Tibial nerve (tissue), 4 donors: ENCODE measurements around the gene KRTAP1-5.
"Not testable (repeated sequence)": the region's sequence is repeated elsewhere in the genome, so short reads cannot be mapped to it uniquely, and the experiment has no call there.

Source experiments
- EP300 ChIP-seq, 2 donors: sonication (generic); formaldehyde crosslinking; IDR thresholded peaks; one replicate each; pipeline ENCODE4 v1.6.1; 2017; ENCODE audit warnings: antibody characterized with exemption in 2 of 2, mild to moderate bottlenecking in 1 of 2
- POLR2A ChIP-seq, 2 donors: fragments of 450-650 bp; IDR thresholded peaks; one replicate each; pipeline ENCODE4 v1.6.1; 2017; ENCODE audit warnings: antibody characterized with exemption in 2 of 2, mild to moderate bottlenecking in 2 of 2, moderate library complexity in 2 of 2
- TF ChIP-seq, protein P1 (sequence below), 5 experiments: fragments of 200-600 bp in 3 of 5; fragments of 450-650 bp in 2 of 5; sonication (generic) in 3 of 5; IDR thresholded peaks; one replicate each; pipeline ENCODE4 v1.5.1; 2016 to 2019; ENCODE audit warnings: antibody characterized with exemption in 5 of 5, mild to moderate bottlenecking in 3 of 5, moderate library complexity in 2 of 5

DNA sequence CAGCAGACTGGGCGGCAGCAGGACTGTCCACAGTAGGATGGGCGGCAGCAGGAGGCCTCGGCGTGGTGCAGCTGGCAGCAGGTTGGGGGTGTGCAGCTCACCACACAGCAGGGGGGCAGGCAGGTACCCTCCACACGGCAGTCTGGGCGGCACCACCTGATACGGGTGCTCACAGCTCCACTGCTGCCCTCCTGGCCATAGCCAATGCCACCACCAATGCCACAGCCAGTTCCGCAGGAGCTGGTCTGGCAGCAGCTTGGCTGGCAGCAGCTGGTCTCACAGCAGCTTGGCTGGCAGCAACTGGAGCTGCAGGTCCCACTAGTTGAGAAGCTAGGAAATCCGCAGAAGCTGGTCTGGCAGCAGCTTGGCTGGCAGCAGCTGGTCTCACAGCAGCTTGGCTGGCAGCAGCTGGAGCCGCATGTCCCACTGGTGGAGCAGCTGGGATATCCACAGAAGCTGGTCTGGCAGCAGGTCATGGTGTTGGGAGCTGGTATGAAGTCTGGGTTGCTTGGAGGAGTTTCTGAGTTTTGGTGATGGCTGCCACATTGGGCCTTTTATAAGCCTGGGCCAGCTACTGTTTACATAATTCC is 7.4 kb upstream of the KRTAP1-5 start, which contains the start of gene KRTAP1-3:
- TF ChIP-seq, protein P1, sequence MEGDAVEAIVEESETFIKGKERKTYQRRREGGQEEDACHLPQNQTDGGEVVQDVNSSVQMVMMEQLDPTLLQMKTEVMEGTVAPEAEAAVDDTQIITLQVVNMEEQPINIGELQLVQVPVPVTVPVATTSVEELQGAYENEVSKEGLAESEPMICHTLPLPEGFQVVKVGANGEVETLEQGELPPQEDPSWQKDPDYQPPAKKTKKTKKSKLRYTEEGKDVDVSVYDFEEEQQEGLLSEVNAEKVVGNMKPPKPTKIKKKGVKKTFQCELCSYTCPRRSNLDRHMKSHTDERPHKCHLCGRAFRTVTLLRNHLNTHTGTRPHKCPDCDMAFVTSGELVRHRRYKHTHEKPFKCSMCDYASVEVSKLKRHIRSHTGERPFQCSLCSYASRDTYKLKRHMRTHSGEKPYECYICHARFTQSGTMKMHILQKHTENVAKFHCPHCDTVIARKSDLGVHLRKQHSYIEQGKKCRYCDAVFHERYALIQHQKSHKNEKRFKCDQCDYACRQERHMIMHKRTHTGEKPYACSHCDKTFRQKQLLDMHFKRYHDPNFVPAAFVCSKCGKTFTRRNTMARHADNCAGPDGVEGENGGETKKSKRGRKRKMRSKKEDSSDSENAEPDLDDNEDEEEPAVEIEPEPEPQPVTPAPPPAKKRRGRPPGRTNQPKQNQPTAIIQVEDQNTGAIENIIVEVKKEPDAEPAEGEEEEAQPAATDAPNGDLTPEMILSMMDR (IDR thresholded peaks at IDR 0.05): not testable (repeated sequence)
- not testable (repeated sequence) for TF ChIP-seq POLR2A, EP300 (IDR thresholded peaks at IDR 0.05)
